PC-3 (cell line): ENCODE measurements around the gene TAOK2. TPM values are rescaled to one million over a fixed set of nuclear protein-coding genes. Genes with fewer than 3 reads are reported as not detected.

Experiments
- ATAC-seq: fragments of 200-7000 bp; cut with Tn5 transposase; 2 replicates; pipeline ENCODE4 v1.9.1; 2020; ENCODE audit warnings: mild to moderate bottlenecking, moderate library complexity
- BruUV-seq: library from RNA; stranded (reverse); fragments of 400-500 nt; replicated peaks from 2 replicates; lab custom pipeline; 2021; lab: Mats Ljungman, UMichigan
- CTCF ChIA-PET: fragments of 300-600 bp; sonication (Branson Sonifier 250); formaldehyde crosslinking; loops from one replicate; lab custom pipeline; 2022; ENCODE audit warnings: antibody characterized with exemption; lab: Charles Lee
- POLR2A ChIA-PET: fragments of 300-600 bp; sonication (Branson Sonifier 250); formaldehyde crosslinking; loops from one replicate; lab custom pipeline; 2022; ENCODE audit warnings: antibody characterized with exemption; ENCODE audit not compliant: unreplicated experiment; lab: Charles Lee
- DNase-seq: peaks from one replicate; pipeline ENCODE4 v3.0.0-alpha.2; 2015
- H2AFZ ChIP-seq: fragments of 300-600 bp; sonication (generic); 2 replicates; pipeline ENCODE4 v1.6.0; 2016; ENCODE audit warnings: antibody characterized with exemption, low read length
- H3F3A ChIP-seq: fragments of 300-600 bp; sonication (generic); one replicate; pipeline ENCODE4 v1.6.0; 2017; ENCODE audit warnings: antibody characterized with exemption, low read length, control low read depth, mild to moderate bottlenecking; ENCODE audit not compliant: unreplicated experiment
- H3K27ac ChIP-seq: fragments of 300-600 bp; sonication (generic); 2 replicates; pipeline ENCODE4 v1.5.1; 2016; ENCODE audit warnings: mild to moderate bottlenecking, low read length
- H3K27me3 ChIP-seq: fragments of 300-600 bp; sonication (generic); 2 replicates; pipeline ENCODE4 v1.6.1; 2016; ENCODE audit warnings: low read length, mixed read lengths
- H3K36me3 ChIP-seq: fragments of 300-600 bp; sonication (generic); 2 replicates; pipeline ENCODE4 v1.6.1; 2016; ENCODE audit warnings: low read depth, mixed run types, low read length, mixed read lengths
- H3K4me1 ChIP-seq: fragments of 300-600 bp; sonication (generic); 2 replicates; pipeline ENCODE4 v1.5.1; 2016; ENCODE audit warnings: low read length; ENCODE audit not compliant: insufficient read depth
- H3K4me2 ChIP-seq: fragments of 300-600 bp; sonication (generic); 2 replicates; pipeline ENCODE4 v1.6.0; 2016; ENCODE audit warnings: low read length
- H3K4me3 ChIP-seq: fragments of 300-600 bp; sonication (generic); 2 replicates; pipeline ENCODE4 v1.5.1; 2016; ENCODE audit warnings: mild to moderate bottlenecking, low read length, mixed read lengths
- H3K79me2 ChIP-seq: fragments of 300-600 bp; sonication (generic); 2 replicates; pipeline ENCODE4 v1.6.1; 2017; ENCODE audit warnings: low read length, mixed read lengths
- H3K9ac ChIP-seq: fragments of 300-600 bp; sonication (generic); 2 replicates; pipeline ENCODE4 v1.6.0; 2016; ENCODE audit warnings: mild to moderate bottlenecking, low read length
- H3K9me2 ChIP-seq: fragments of 300-600 bp; sonication (generic); replicated peaks from 2 replicates; pipeline ENCODE4 v1.6.1; 2016; ENCODE audit warnings: mixed run types, low read length, mixed read lengths
- H3K9me3 ChIP-seq: fragments of 300-600 bp; sonication (generic); 2 replicates; pipeline ENCODE4 v1.6.1; 2016; ENCODE audit warnings: low read length, mixed read lengths
- H4K20me1 ChIP-seq: fragments of 300-600 bp; sonication (generic); 2 replicates; pipeline ENCODE4 v1.6.1; 2016; ENCODE audit warnings: low read length, mixed read lengths
- CTCF ChIP-seq: fragments of 300-600 bp; sonication (generic); conservative IDR thresholded peaks from 2 replicates; pipeline ENCODE4 v1.5.1; 2017; ENCODE audit warnings: antibody characterized with exemption, low read depth, mild to moderate bottlenecking, low read length
- EZH2 ChIP-seq: fragments of 300-600 bp; sonication (generic); IDR thresholded peaks from one replicate; pipeline ENCODE4 v1.6.1; 2017; ENCODE audit warnings: antibody characterized with exemption, mild to moderate bottlenecking, low read length; ENCODE audit not compliant: unreplicated experiment
- EZH2phosphoT487 ChIP-seq: fragments of 300-600 bp; sonication (generic); IDR thresholded peaks from 2 replicates; pipeline ENCODE4 v1.6.1; 2018; ENCODE audit warnings: mild to moderate bottlenecking, antibody characterized with exemption, low read length, borderline replicate concordance
- intact Hi-C: fragments of 100-400 bp; cut with micrococcal nuclease; formaldehyde crosslinking; loops from 2 replicates; pipeline ENCODE4 v1.9.0; 2023
- total RNA-seq: library from RNA; depleted of rRNA; stranded (reverse); fragments of >200 nt; gene quantifications from 2 replicates; pipeline ENCODE4 v1.2.3, GENCODE V29; 2014

Gene TAOK2
- total RNA-seq, 1 experiment from 2014 or later = 34.1 TPM

DNA sequence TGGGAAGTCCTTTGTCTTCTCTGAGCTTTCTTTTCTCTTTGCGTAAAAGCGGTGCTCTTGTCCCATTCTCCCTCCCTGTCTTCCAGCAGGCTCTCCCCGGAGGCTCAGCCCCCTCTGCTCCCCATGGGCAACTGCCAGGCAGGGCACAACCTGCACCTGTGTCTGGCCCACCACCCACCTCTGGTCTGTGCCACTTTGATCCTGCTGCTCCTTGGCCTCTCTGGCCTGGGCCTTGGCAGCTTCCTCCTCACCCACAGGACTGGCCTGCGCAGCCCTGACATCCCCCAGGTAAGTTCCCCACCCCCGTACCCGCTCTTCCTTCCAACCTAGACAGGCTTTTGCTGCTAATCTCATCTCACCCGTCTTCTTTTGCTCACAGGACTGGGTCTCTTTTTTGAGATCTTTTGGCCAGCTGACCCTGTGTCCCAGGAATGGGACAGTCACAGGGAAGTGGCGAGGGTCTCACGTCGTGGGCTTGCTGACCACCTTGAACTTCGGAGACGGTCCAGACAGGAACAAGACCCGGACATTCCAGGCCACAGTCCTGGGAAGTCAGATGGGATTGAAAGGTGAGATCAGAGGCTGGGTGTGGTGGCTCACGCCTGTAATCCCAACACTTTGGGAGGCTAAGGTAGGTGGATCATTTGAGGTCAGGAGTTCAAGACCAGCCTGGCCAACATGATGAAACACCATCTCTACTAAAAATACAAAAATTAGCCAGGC, 10.5 kb upstream of the TAOK2 start:
- Histone ChIP-seq H3K9me3 (no peaks in the 10 kb centered on the region), H4K20me1 (no peaks in the 10 kb centered on the region), H3K27me3 (no peaks in the 10 kb centered on the region), H3F3A (no peaks in the 10 kb centered on the region), H3K4me2 (peak overlapping the region; percentile 98), H3K9me2 (no peaks in the 10 kb centered on the region), H3K9ac (0 out of 2 replicates have a peak overlapping the region, but pooled peaks have one; percentile 90), H3K79me2 (no peaks in the 10 kb centered on the region), H3K4me1 (peaks cover 11% of the 10 kb centered on the region), H3K36me3 (no peaks in the 10 kb centered on the region), H3K4me3 (no peak overlapping the region; the same call in 1 of the 2 replicates), H2AFZ (peak overlapping the region; percentile 96), H3K27ac (no peak overlapping the region)
- POLR2A ChIA-PET = interaction anchor here (0.8 kb wide), 1 partner anchor 64 kb away, joined by 5 read pairs; the partner anchor contains the start of gene SEZ6L2
- CTCF ChIA-PET = no interaction called here
- TF ChIP-seq EZH2phosphoT487 (no peak), EZH2 (no peak), CTCF (no peak)
- ATAC-seq = no peak
- no TSS peak for BruUV-seq
- DNase-seq = no peak
- intact Hi-C loops = no loop called here

DNA sequence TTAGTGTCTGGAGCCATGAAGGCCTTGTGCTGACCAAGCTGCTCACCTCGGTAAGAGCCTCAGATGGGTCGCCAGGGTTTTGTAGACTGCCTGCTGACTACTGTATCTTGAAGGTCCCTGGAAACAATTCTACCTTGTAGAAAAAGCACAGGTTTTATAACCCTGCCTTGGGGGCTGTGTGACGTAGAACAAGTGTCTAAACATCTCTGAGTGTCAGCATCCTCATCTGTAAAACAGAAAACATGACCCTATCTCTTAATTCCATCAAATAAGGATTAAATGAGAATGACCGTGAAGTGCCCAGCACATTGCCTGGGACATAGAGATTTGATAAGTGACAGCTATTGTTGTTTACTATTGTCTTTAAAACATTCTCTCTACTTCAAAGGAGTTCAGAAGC, 5.5 kb upstream of the TAOK2 start:
- POLR2A ChIA-PET = interaction anchor here (0.5 kb wide), 1 partner anchor 24 kb away, joined by 6 read pairs; no protein-coding TSS in a partner anchor
- Histone ChIP-seq H4K20me1 (no peaks in the 10 kb centered on the region), H3K79me2 (no peaks in the 10 kb centered on the region), H3K9ac (no peak overlapping the region), H3K4me1 (no peaks in the 10 kb centered on the region), H3K36me3 (no peaks in the 10 kb centered on the region), H2AFZ (no peak overlapping the region), H3K27ac (no peak overlapping the region), H3K4me3 (no peak overlapping the region), H3K4me2 (no peak overlapping the region), H3K9me2 (no peaks in the 10 kb centered on the region), H3K9me3 (no peaks in the 10 kb centered on the region), H3F3A (no peaks in the 10 kb centered on the region), H3K27me3 (no peaks in the 10 kb centered on the region)
- BruUV-seq = no TSS peak
- CTCF ChIA-PET = no interaction called here
- DNase-seq (no peak), ATAC-seq (no peak)
- TF ChIP-seq EZH2phosphoT487 = no peak
- TF ChIP-seq EZH2 = no peak
- TF ChIP-seq CTCF = no peak
- intact Hi-C loops = no loop called here

DNA sequence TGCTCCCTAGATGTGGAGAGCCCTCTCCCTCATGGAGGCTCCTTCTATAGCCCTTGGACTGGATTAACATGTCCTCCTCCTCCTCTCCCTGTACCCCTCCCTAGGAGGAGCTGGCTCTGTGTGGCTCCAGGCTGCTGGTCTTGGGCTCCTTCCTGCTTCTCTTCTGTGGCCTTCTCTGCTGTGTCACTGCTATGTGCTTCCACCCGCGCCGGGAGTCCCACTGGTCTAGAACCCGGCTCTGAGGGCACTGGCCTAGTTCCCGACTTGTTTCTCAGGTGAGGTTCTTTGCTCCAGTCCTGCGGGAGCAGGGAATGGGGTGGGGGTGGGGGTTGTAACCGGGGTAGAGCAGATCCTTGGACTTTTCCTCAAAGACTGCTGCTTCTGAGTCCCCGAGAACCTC, 2.4 kb upstream of the TAOK2 start:
- DNase-seq = no peak
- Histone ChIP-seq H3K79me2 (peaks cover 26% of the 10 kb centered on the region), H3K4me2 (no peak overlapping the region), H2AFZ (no peak overlapping the region), H4K20me1 (peaks cover 16% of the 10 kb centered on the region), H3F3A (no peaks in the 10 kb centered on the region), H3K9me2 (no peaks in the 10 kb centered on the region), H3K4me3 (no peak overlapping the region), H3K27me3 (no peaks in the 10 kb centered on the region), H3K27ac (no peak overlapping the region), H3K9ac (no peak overlapping the region), H3K4me1 (peaks cover 16% of the 10 kb centered on the region), H3K9me3 (no peaks in the 10 kb centered on the region), H3K36me3 (no peaks in the 10 kb centered on the region)
- intact Hi-C loops = loop anchor here (5.0 kb wide), 1 partner anchor 44 kb away; the partner anchor contains the start of gene KCTD13
- ChIA-PET POLR2A (no interaction called here), CTCF (no interaction called here)
- no TSS peak for BruUV-seq
- TF ChIP-seq EZH2 (no peak), EZH2phosphoT487 (no peak), CTCF (no peak)
- no peak for ATAC-seq
